Measurements from ENCODE around the gene PIP4K2B.

Gene PIP4K2B

DNA sequence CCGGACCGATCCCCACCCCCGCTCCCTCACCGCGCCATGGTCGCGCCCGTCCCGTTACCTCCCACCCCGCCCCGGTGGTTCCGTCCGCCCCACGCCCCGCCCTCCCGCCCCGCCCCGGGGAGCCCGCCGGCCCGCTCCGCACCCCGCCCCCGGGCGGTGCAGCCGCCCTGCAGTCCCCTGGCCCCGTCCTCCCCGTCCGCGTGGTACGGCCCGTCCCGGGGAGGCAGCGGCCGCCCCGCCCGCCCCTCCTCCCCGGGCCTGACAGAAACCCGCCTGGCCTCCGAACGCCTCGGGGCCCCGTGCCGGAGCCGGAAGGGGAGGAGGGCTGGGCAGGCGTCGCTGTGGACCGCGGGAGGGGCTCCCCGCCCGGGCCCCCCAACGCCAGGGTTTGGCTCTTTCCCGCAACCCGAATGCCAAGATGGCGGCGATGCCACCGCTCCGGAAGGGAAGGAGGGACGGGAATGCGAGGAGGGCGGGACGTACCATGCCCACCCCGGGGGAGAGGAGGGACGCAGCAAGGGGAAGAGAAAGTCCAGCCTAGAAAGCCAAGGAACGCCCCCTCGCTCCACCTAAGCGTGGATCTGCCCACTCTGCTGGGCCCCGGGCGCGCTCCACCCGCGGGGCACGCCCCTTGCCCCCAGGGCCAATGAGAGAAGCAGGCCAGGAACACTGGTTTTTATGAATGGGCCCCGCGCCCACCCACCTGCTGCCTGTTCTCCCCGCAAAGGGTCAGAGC is at the start of gene PIP4K2B:
TSS of gene PIP4K2B (minus strand) at position 56 of the 736 bp plus-strand sequence. CDS start 132 bp downstream, outside the sequence.
- H3K4me3 ChIP-seq (ENCODE audit: control insufficient read depth, low read depth, low read length): peak within 1 kb of the TSS; percentile 50
- DNase-seq (ENCODE audit: low read depth): peak; percentile 94
- no peak for TF ChIP-seq CTCF (IDR thresholded peaks at IDR 0.05; ENCODE audit: control insufficient read depth, insufficient read depth, low read depth, low read length, missing control alignments)

DNA sequence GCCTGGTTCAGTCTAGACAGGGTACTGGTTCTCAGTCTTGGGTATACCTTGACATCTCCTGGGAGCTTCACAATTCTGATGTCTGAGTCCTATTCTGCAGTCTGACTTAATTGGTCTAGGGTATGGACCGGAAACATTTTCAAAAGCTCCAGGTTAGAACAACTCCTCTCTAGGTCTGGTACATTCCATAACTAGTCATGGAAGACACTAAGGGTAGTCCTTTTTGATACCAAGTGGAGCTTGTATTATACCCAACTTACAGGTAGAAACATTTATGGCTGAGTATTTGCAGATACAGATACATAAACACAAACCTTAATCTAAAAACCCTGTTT is 49.2 kb upstream of the PIP4K2B start:
- H3K4me3 ChIP-seq (ENCODE audit: control insufficient read depth, low read depth, low read length): no peak overlapping the region
- TF ChIP-seq CTCF (IDR thresholded peaks at IDR 0.05; ENCODE audit: control insufficient read depth, insufficient read depth, low read depth, low read length, missing control alignments): no peak
- DNase-seq (ENCODE audit: low read depth): no peak

DNA sequence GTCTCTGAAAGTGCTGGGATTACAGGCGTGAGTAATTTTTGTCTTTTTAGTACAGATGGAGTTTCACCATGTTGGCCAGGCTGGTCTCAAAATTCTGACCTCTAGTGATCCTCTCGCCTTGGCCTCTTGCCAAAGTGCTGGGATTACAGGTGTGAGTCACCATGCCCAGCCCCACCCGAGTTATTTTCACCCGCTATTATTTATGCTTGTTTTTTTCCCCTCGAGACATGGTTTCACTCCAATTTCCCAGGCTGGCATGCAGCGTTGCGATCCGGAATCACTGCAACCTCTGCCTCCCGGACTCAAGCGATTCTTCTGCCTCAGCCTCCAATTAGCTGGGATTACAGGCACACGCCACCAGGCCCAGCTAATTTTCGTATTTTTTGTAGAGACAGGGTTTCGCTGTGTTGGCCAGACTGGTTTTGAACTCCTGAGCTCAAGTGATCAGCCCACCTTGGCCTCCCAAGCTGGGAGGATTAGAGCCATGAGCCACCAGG is 45.0 kb upstream of the PIP4K2B start:
- DNase-seq (ENCODE audit: low read depth): no peak
- TF ChIP-seq CTCF (IDR thresholded peaks at IDR 0.05; ENCODE audit: control insufficient read depth, insufficient read depth, low read depth, low read length, missing control alignments): no peak
- no peak overlapping the region for H3K4me3 ChIP-seq (ENCODE audit: control insufficient read depth, low read depth, low read length)

- DNase-seq (ENCODE audit: low read depth): no peak
- H3K4me3 ChIP-seq (ENCODE audit: control insufficient read depth, low read depth, low read length): peak overlapping the region; percentile 91
- no peak for TF ChIP-seq CTCF (IDR thresholded peaks at IDR 0.05; ENCODE audit: control insufficient read depth, insufficient read depth, low read depth, low read length, missing control alignments)
These were observed 26.4 kb upstream of the PIP4K2B start for GRCh38 chr17:38825762-38826247.

DNA sequence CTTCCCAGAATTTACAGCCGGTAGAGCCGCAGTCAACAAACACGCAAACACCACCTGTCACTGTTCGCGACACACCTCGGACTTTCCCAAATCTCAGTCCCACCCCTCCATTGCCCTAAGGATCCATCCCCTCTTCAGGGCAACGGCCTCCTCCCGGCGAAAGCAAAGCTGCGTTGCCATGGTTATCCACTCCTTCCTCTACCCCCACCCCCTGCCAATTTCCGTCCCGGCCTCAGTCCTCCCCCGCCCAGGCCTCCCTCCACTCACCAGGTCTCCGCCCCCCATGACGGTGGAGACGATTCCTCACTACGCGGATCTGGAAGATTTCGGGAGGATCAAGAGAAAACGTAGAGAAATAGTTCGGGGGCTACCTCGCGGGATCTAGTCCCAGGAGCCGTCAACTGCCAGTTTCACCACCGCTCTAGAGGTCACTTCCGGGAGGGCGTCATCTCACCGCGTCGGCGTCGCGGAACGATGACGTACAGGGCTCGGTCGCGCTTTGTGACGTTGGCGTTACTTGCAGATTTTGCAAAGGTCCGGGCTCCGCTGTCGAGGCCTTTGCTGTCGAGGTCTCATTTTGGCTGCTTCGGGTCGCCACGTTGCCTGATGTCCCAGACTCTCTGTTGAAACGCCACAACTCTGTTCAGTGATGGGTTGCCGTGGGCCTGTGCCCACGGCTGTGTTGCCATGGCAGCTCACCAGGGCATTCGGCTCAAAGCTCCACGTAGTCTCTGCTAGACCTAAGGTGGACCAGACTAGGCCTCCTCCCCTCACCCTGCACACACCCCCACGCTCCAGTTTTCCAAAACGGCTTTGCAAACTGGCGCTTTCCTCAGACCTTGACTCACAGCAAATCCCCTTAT is 25.8 kb upstream of the PIP4K2B start, which contains the start of gene CWC25:
TSS of gene CWC25 (minus strand) at position 423 of the 863 bp plus-strand sequence. CDS start at position 285, 138 bp downstream.
- no peak for TF ChIP-seq CTCF (IDR thresholded peaks at IDR 0.05; ENCODE audit: control insufficient read depth, insufficient read depth, low read depth, low read length, missing control alignments)
- H3K4me3 ChIP-seq (ENCODE audit: control insufficient read depth, low read depth, low read length): peak within 1 kb of the TSS; percentile 91
- DNase-seq (ENCODE audit: low read depth): peak; percentile 88

- peak; percentile 56 for DNase-seq (ENCODE audit: low read depth)
- no peak overlapping the region for H3K4me3 ChIP-seq (ENCODE audit: control insufficient read depth, low read depth, low read length)
- TF ChIP-seq CTCF (IDR thresholded peaks at IDR 0.05; ENCODE audit: control insufficient read depth, insufficient read depth, low read depth, low read length, missing control alignments): peak; percentile 56
These were observed 16.3 kb upstream of the PIP4K2B start for GRCh38 chr17:38815576-38816193.
